NCI-H69 (cell line): ENCODE measurements around the gene FIS1.
"Not testable (repeated sequence)": the region's sequence is repeated elsewhere in the genome, so short reads cannot be mapped to it uniquely, and the experiment has no call there.

Experiments used
- DNase-seq: peaks from one replicate; lab custom pipeline; 2025; lab: John Stamatoyannopoulos, UW

Gene FIS1

DNA sequence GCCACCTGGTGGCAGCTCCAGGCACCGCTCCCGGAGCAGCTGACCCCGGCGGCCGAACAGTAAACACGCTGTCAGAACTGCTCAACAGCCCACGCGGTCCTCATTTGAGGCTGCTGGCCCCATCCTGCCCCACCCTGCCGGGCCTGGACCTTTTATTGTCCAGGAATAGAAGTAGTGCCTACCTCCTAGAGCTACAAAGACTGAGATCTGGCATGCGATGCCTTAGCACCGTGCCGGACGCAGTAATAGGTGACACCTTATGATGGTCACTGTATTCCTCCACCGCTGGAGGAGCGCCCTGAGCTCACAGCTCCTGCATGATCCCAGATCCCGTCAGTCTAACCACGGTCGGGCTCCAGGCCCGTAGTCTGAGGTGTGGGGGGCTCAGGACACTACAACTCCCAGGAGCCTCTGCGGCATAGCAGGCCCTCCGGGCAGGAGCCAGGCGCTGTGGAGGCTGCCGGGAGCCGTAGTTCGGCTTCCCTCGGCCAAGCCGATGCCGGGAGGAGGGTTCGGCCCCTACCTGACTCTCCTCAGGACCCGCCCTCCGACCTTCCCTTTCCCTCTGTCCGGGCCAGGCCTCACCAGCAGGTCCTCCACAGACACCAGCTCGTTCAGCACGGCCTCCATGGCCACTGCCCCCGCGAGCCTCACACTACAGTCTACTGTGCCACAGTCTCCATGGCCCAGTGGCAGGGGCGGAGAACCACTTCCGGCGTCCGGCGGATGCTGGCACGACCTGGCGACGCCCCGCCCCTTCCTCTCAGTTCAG, at the start of gene FIS1:
Gene FIS1 (minus strand): TSS at position 707 of the 772 bp plus-strand sequence. CDS start 77 bp downstream, at position 630.
- DNase-seq = peak; percentile 94

DNA sequence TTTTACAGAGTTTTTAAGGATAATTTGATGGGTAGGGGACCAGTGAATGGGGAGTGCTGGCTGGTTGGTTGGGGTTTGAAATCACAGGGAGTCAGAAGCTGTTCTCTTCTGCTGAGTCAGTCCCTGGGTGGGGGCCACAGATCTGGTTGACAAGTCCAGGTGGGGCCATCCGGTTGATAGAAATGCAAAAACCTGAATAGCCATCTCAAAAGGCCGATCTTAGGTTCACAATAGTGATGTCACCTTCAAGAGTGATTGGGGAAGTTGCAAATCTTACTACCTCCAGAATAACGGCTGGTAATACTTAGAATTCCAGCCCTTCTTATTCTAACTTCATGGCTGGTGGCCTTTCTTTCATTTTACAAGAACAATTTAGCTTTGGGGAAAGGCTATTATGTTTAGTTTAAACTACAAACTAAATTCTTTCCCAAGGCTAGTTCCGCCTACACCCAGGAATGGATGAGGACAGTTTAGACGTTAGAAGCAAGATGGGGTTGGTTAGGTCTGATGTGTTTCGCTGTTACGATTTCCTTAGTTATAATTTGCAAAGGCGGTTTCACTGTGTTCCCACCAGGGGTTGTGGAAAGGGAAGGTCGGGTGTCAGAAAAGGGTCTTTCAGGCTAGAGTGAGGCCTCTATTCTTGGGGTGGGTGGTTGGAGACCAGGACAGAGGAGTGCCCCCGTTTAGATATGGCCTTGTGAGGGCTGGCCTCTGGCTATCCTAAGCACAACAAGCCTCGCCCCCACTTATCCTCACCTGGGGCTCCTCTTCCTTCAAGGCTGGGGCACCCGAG, 49.4 kb upstream of the FIS1 start:
- no peak for DNase-seq

- DNase-seq = not testable (repeated sequence)
These were observed 48.5 kb upstream of the FIS1 start for GRCh38 chr7:101293069-101294021.

GRCh38 chr7:101292566-101292965, 47.7 kb upstream of the FIS1 start:
- not testable (repeated sequence) for DNase-seq

DNA sequence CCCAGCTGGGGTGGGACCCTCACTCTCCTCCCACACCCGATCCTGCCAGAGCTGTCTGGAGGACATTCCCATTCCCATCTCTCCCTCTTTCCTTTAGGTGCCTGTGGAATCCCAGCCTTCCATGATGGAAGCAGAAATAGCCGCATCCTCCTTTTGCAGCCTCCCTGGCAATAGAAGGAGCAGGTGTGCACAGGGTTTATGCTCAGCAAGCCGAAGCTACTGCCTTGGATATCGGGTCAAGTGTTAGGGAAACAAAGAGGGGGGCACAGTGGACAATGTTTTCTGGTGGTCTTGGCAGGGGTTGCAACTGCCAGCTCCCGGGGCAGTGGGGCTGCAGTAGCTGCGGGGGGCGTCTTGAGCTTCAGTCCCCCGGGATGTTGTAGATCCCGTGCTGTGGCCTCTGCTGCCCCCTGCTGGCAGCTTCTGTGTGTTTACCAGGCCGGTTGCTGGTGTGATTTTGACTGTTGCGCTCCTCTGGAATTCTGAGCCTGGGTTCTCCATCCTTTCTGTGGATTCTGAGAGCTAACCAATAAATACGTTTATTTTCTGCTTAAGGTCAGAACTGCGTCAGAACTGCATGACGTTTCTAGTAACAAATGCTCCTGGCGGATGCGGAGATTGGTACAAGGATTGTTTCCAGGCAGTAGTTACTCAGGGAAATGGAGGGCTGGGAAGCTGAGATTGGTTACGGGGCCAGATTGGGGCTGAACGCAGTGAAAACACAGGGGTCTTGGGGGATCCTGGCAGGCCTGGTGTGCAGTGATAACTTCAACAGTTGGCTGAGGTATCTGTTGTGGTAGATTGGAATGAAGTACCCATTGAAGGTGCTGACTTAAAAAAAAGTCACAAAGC, 45.5 kb upstream of the FIS1 start:
- peak; percentile 58 for DNase-seq

DNA sequence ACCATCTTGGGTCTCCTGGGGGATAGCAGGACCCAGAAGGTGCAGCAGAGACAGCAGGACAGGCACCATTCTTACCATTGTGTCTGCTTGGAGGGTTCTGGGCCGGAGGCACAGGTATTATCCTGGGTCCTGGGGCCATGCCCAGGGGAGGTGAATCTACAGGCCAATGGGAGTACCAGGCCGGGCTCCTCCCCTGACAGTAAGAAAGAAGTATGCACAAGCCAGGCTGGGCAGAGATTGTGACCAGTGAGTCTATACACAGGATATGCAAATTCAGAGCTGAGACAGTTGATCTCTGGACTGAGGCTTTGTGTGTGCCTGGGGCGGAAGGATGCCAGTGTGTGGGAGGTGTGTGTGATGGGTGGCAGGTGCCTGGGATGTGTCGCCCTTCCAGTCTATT, 44.8 kb upstream of the FIS1 start:
- not testable (repeated sequence) for DNase-seq

- no peak for DNase-seq
These were observed 43.6 kb upstream of the FIS1 start for GRCh38 chr7:101288439-101288838.

- no peak for DNase-seq
These were observed 42.2 kb upstream of the FIS1 start for GRCh38 chr7:101287032-101287431.

GRCh38 chr7:101285880-101286279, 41.0 kb upstream of the FIS1 start:
- DNase-seq = peak; percentile 53

- DNase-seq = no peak
These were observed 40.3 kb upstream of the FIS1 start for GRCh38 chr7:101285171-101285570.

DNA sequence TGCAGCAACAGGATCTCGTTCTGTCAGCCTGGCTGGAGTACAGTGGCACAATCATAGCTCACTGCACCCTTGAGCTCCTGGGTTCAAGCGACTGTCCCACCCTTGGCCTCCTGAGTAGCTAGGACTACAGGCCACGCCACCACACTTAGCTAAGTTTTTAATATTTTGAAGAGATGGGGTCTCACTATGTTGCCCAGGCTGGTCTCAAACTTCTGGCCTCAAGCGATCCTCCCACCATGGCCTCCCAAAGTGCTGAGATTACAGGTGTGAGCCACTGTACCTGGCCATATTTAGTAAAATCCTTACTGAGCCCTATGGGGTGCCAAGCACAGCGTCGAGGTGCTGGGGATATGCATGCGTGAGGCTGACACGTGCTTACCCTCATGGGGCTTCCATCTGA, 36.0 kb upstream of the FIS1 start:
- not testable (repeated sequence) for DNase-seq

DNA sequence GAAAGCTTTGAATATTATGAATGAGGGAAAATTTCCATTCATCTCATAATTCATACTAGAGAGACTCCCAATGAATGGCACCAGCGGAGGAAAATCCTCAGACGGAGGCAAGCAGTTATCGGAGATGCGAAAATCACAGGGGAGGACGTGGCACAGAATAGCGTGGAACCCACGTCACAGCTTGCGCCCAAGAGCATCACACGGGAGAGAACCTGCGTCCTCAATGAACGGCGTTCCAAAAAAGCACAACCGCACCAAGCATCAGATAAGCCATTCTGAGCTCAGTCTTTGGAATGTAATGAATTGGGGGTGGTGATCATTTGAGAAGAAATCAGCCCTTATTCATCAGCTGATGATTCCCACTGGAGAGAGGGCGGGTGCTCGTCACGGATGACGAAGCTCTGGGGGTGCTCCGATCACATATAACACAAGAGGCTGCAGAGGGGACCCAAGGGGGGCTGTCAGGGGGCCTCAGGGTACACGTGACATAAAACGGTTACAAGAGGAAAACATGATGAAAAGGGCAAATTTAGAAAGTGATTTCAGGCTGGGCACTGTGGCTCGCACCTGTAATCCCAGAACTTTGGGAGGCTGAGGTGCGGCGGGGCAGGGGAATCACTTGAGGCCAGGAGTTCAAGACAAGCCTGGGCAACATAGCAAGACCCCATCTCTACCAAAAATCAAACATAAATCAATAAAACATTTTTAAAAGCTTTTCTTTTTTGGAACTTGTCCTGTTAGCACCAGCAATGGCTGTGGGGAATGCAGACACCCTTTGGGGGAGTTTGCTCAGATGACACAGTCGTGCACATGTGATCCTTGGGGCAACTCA, 33.8 kb upstream of the FIS1 start:
- DNase-seq = no peak

DNA sequence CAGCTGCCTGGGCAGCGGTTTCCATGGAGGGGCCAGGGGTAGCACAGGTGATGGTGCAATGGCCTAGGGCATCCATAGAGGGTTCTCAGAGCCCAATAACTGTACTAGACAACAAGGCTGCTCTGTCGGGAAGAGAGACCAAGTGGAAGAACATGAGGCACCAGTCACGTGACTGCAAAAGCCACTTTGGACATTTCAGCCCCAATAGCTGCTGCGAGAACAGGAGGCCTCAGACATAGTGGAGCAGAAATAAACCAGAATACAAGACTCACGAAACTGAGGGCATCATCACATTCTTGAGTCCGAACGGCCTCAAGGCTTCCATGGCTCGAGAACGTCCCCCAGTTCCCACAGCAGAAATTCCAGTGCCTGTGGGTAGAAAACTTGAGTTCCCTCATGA, 32.3 kb upstream of the FIS1 start:
- no peak for DNase-seq

DNA sequence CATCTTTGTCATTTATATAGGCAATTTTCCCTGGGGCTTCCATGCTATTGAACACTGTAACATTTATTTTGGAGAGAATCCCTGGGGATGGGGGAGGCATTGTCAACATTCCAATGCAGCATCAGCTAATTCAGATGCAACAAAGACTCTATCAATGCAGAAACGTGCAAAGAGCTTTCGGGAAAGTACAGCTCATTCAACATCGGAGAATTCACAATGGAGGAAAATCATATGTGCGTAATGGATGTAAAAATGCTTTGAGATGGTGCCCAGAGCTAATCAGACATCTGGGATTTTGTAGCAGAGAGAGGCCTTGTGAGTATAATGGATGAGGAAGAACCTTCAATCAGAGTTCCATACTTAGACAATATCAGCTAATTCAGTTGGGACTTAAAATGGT, 28.3 kb upstream of the FIS1 start:
- DNase-seq = no peak

DNA sequence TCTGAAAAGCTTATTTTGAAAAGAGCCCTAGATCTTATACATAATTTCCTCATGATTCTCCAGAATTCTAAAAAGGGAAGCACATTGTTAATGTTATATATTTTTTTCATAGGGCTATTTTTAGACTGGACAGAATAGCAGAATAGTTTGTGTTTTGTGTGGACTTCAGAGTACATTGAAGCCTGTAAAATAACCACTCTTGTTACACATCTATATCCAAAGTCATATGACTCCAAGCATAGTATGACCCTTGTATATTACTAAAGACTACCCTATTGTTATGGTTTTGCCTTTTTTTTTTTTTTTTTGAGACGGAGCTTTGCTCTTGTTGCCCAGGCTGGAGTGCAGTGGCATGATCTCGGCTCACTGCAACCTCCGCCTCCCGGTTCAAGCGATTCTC, 26.1 kb upstream of the FIS1 start:
- DNase-seq = no peak

DNA sequence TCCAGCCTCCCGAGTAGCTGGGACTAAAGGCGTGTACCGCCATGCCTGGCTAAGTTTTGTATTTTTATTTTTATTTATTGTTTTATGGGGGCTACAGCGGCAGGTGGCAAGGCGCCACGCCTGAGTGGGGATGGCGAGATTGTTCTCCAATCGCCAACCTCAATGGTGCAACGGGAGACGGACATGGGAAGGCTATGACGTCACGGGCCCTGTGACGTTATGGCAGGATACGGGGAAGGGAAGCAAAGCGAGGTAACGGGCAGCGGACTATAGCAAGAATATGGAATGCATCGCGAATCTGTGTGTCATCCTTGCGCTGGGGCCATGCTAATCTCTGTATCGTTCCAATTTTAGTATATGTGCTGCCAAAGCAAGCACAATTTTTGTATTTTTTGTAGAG, 24.8 kb upstream of the FIS1 start:
- DNase-seq = no peak

- no peak for DNase-seq
These were observed 21.0 kb upstream of the FIS1 start for GRCh38 chr7:101265622-101266516.

DNA sequence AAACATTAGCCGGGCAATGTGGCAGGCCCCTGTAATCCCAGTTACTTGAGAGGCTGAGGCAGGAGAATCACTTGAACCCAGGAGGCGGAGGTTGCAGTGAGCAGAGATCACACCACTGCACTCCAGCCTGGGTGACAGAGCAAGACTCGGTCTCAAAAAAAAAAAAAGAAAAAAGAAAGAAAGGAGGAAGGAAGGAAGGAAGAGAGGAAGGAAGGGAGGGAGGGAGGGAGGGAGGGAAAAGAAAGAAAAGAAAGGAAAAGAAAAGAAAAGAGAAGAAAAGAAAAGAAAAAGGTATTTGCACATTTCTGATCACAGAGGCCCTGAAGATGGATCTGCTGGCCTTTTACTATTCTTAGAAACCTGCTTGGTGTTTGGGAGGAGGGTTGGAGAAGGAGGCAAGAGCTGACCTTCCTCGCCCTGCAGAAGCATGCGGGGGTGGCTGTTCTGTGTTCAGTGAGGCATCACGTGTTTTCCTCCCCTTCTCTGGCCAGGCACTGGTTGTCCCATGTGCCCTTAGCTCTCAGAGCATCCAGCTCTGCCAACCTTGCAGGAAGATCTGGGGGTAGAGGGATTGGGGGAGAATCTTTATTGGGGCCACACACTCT, 19.3 kb upstream of the FIS1 start:
- not testable (repeated sequence) for DNase-seq

- no peak for DNase-seq
These were observed 13.4 kb upstream of the FIS1 start for GRCh38 chr7:101258243-101258731.
